ENCODE data around the gene LY6G5C. TPM values are rescaled to one million over a fixed set of nuclear protein-coding genes. Genes with fewer than 3 reads are reported as not detected.
A peak's percentile ranks its signal among the peaks of the same experiment; 100 is the strongest.

The LY6G5C gene
- total and polyA plus RNA-seq, 2 of the 13 experiments (the other 11 are each of a cell fraction or from before 2014, with no cell fraction given) = 0.33 to 0.55 TPM

GRCh38 chr6:31659649-31660380 is 21.1 kb downstream of the LY6G5C start (continued):
- no peak for TF ChIP-seq ATF3 (CRISPR knock-in tag; IDR thresholded peaks at IDR 0.05)
- TF ChIP-seq ZNF326 (CRISPR knock-in tag; IDR thresholded peaks at IDR 0.05; ENCODE audit: borderline replicate concordance) = 0 out of 2 replicates have a peak, but pooled peaks have one; percentile 37
- no peak for TF ChIP-seq SMYD3 (CRISPR knock-in tag; IDR thresholded peaks at IDR 0.05)
- TF ChIP-seq BATF2 (CRISPR knock-in tag; IDR thresholded peaks at IDR 0.05) = 0 out of 2 replicates have a peak, but pooled peaks have one; percentile 53
- no peak; a peak in 1 of 4 replicates for TF ChIP-seq POLR2A (IDR thresholded peaks at IDR 0.05; ENCODE audit: insufficient read depth in 1 of 2, low read depth in 2 of 2, low read length in 2 of 2)

- Histone ChIP-seq H3K4me3 (replicated peaks in 1 of 3; ENCODE audit: insufficient read depth in 1 of 3, low read depth in 2 of 3, low read length in 3 of 3) (peak overlapping the region; percentile 56 to 78 (median 68)), H3K9me3 (ENCODE audit: low read length) (no peaks in the 10 kb centered on the region), H3K4me2 (ENCODE audit: low read depth, low read length) (peak overlapping the region; percentile 100), H3K36me3 (replicated peaks in 1 of 2; ENCODE audit: control insufficient read depth in 1 of 2, insufficient read depth in 2 of 2, low read length in 2 of 2) (peaks cover 10 to 20% of the 10 kb centered on the region in 2 experiments), H3K79me2 (ENCODE audit: insufficient read depth, low read length) (peaks cover 70% of the 10 kb centered on the region), H3K9ac (ENCODE audit: insufficient read depth, low read depth, low read length) (peak overlapping the region; percentile 72), H3K27me3 (ENCODE audit: control insufficient read depth in 1 of 2, insufficient read depth in 2 of 2, low read length in 2 of 2) (no peaks in the 10 kb centered on the region; a peak in 2 of 5 replicates), H3K4me1 (ENCODE audit: insufficient read depth, low read length) (peaks cover 96% of the 10 kb centered on the region), H4K20me1 (ENCODE audit: insufficient read depth, low read length) (peaks cover 19% of the 10 kb centered on the region; the same call in 1 of the 2 replicates), H3K27ac (ENCODE audit: extremely low read length, insufficient read depth, low read length) (peak overlapping the region; percentile 73), H2AFZ (ENCODE audit: low read length) (no peak overlapping the region)
- no TSS peak for BruUV-seq (replicated peaks)
- CTCF ChIA-PET (ENCODE audit: low intra/inter-chr PET ratio, low total read pairs) = no interaction called here
- intact Hi-C loops (cut with micrococcal nuclease; ENCODE audit: unreplicated experiment) = loop anchor here (10.0 kb wide), 1 partner anchor 114 kb away; the partner anchor contains the start of genes ATP6V1G2, DDX39B and NFKBIL1
- POLR2A ChIA-PET = interaction anchor here (0.9 to 7.4 kb wide), 8 partner anchors 11 to 176 kb away, joined by 3 to 57 read pairs (median 8); partner anchors contain the start of genes CLIC1, LSM2, LY6G5B and MSH5
- ATAC-seq (peak; percentile 3), DNase-seq (ENCODE audit: low spot score) (no peak), FAIRE-seq (no peak)
- WGBS (ENCODE audit: low lambda C conversion rate) = 56% methylated on average over 9 of the region's 13 CpGs
- in situ Hi-C loops (cut with HindIII; ENCODE audit: extremely low pct_ligation_motif_present, low pct_unique_long_range_greater_than_20kb) = no loop called here
- TF ChIP-seq ZFP62 (CRISPR knock-in tag; IDR thresholded peaks at IDR 0.05) (no peak), ZNF280B (CRISPR knock-in tag; IDR thresholded peaks at IDR 0.05; ENCODE audit: borderline replicate concordance) (peak; percentile 17; the same call in 1 of the 2 replicates), ZNF431 (CRISPR knock-in tag; IDR thresholded peaks at IDR 0.05; ENCODE audit: borderline replicate concordance, low read depth) (0 out of 2 replicates have a peak, but pooled peaks have one; percentile 15), ZNF292 (CRISPR knock-in tag; IDR thresholded peaks at IDR 0.05; ENCODE audit: borderline replicate concordance, low read depth) (no peak), SP5 (CRISPR knock-in tag; IDR thresholded peaks at IDR 0.05; ENCODE audit: borderline replicate concordance, low read depth) (no peak), CHCHD3 (CRISPR knock-in tag; IDR thresholded peaks at IDR 0.05) (0 out of 2 replicates have a peak, but pooled peaks have one; percentile 27), KLF13 (CRISPR knock-in tag; IDR thresholded peaks at IDR 0.05) (no peak), HNF4A (CRISPR knock-in tag; IDR thresholded peaks at IDR 0.05) (no peak), KLF9 (CRISPR knock-in tag; IDR thresholded peaks at IDR 0.05; ENCODE audit: low read depth) (no peak), MTA3 (CRISPR knock-in tag; IDR thresholded peaks at IDR 0.05) (no peak), RELA (CRISPR knock-in tag; IDR thresholded peaks at IDR 0.05) (0 out of 2 replicates have a peak, but pooled peaks have one; percentile 5), ZNF44 (CRISPR knock-in tag; IDR thresholded peaks at IDR 0.05) (no peak), KLF6 (CRISPR knock-in tag; IDR thresholded peaks at IDR 0.05) (no peak), FOXJ3 (CRISPR knock-in tag; IDR thresholded peaks at IDR 0.05; ENCODE audit: borderline replicate concordance) (no peak)
Measured at GRCh38 chr6:31658983-31659648, 21.8 kb downstream of the LY6G5C start.
